ENCODE measurements around the gene ADGRE2.

Gene ADGRE2

DNA sequence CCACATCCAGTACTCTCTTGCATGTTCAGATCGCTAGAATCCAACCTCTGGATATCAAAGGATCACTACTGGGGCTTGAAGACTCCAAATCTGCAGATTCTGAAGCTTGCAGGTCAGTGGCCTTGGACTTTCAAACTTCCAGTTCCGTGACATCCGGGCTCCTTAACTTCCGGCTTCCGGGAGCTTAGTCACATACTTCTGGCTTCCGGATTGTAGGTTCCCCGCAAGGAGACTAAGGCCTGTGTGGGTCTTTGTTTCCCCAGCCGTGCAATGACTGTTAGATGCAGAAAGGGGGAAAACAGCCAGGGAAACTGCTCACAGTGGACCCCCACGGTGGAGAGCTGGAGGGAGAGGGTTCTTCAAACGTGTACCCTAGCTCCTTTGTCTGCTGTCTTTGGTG is 47.2 kb downstream of the ADGRE2 start:
- no peak for DNase-seq

DNA sequence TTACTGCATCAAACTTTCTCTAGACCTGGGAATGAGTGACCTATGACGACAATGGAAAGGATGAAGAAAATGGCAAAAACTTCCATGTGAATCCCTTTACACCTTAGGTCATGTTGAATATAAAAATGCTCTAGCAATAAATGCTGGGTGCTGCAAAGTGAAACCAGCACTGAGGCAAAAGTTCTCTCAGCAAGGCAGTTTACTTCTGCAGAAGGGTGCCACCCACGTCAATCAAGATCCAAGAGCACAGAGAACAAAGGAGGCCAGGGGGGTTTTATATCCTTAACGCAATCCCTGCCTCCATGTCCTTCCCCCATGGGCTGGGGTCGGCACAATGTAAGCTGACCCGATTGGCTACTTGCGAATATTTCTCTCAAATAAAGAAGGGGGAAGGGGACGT is 49.8 kb downstream of the ADGRE2 start:
- DNase-seq: no peak

DNA sequence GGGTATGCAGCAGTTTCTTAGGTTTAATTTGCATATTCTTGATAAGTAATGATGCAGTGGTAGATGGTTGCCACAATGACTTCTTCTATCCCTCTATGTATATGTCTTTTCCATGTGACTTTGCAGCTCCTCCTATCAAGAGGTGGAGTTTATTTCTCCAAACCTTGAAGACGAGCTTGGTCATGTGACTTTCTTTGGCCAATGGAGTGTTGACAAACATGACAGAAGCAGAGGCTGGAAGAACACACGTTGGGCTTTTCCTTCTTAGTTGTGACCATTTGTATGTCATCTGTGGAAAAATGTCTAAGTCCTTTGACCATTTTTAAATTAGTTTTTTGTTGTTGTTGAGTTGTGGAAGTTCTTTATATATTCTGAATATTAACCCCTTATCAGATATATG is 56.2 kb downstream of the ADGRE2 start:
- no peak for DNase-seq

DNA sequence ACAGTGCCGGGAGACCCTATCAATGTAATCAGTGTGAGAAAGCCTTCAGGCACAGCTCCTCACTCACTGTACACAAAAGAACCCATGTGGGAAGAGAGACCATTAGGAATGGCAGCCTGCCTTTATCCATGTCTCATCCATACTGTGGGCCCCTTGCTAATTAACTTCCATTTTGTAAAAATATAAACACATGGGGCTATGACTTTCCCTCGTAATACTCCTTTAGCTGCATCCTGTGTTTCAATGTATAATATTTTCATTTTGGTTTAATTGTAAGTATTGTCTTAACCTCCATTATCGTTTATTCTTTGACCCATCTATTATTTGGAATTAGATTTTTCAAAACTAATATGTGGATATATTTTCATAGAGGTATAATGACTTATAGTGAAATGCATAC is 59.2 kb downstream of the ADGRE2 start:
- DNase-seq: no peak

DNA sequence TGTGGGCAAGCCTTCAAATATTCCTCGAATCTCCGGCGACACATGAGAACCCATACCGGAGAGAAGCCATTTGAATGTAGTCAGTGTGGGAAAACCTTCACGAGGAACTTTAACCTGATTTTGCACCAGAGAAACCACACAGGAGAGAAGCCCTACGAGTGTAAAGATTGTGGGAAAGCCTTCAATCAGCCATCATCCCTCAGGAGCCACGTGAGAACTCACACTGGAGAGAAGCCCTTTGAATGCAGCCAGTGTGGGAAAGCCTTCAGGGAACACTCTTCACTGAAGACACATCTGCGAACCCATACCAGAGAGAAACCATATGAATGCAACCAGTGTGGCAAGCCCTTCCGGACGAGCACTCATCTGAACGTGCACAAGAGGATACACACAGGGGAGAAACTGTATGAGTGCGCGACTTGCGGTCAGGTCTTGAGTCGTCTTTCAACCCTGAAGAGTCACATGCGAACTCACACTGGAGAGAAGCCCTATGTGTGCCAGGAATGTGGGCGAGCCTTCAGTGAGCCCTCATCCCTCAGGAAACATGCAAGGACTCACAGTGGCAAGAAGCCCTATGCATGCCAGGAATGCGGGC is 59.7 kb downstream of the ADGRE2 start:
- DNase-seq: no peak

DNA sequence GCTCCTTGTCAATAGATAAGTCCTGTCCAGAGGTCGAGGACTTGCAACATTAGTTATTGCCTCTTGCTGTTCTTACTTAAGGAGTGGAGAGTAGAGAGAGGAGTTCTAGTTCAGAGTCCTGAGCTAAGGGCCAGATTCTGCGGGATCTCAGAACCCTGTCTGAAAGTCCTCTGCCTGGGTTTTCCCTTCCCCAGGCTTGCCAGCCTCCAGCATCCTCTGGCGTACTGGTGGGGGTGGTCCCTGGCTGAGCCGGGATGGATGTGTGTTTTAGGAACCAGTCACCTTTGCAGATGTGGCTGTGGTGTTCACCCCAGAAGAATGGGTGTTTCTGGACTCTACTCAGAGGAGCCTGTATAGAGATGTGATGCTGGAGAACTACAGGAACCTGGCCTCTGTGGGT is 62.5 kb downstream of the ADGRE2 start:
- DNase-seq: no peak

DNA sequence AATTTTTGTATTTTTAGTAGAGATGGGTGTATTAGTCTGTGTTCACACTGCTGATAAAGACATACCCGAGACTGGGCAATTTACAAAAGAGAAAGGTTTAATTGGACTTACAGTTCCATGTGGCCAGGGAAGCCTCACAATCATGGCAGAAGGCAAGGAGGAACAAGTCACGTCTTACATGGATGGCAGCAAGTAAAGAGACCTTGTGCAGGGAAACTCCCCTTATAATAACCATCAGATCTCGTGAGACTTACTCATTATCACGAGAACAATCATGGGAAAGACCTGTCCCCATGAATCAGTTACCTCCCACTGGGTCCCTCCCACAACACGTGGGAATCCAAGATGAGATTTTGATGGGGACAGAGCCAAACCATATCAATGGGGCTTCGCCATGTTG is 73.9 kb downstream of the ADGRE2 start:
- no peak for DNase-seq

DNA sequence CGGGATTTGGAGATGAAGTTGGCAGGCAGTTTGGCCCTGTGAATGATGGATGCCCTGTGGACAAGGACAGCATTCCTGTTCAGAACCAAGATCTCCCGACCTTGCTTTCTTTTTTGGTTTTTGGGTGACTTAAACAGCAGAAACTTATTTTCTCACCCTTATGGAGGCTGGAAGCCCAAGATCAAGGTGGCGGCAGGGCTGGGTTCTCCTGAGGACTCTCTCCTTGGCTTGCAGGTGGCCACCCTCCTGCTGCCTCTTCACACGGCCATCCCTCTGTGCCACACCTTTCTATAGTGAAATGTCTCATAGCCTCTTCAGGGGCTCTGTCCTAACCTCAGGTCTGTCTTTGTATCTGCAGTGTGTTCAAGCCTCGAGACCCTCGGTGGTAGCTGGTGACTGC is 74.5 kb downstream of the ADGRE2 start:
- no peak for DNase-seq

DNA sequence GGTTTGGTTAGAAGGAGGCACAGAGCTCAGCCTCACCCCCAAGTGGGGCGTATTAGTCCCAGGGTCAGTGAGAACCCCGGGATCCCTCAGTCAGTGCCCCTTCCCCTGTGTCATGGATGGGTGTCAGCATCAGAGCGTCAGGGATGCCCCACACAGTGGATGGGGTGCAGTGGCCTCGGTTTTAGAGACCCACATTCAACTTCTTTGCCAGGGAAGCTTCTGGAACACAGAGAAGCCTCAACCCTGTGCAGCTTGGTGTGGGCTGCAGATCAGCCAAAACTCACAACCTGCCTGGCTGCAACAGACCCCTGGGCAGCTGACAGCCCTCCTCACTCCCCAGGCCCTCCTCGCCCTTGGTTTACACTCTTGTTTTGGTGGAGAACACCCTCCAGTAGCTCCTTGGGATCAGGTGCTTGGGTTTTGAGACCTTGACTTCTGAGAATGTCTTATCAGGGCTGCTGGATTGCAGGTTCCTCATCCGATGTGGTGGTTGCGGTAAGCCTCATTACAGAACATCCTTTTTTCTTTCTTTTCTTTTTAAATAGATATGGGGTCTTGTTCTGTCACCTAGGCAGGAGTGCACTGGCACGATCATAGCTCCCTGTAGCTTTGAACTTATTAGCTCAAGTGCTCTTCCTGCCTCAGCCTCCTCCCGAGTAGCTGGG is 77.5 kb downstream of the ADGRE2 start:
- DNase-seq: no peak

DNA sequence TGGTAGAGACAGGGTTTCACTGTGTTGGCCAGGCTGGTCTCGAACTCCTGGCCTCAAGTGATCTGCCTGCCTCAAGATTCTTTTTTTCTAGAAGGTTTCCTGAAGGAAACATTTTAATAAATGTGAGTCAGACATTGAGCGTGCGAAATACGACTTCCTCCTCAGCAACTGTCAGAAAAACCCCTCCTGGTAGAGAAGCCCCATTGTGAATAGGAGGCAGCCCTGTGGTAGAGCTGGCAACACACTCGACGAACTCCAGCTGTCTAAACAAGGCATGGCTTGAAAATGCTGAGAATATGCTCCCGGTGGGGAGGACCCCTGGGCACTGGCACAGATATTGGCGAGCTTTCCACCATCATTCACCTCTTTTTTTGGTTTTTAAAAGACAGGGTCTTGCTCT is 78.7 kb downstream of the ADGRE2 start:
- no peak for DNase-seq

DNA sequence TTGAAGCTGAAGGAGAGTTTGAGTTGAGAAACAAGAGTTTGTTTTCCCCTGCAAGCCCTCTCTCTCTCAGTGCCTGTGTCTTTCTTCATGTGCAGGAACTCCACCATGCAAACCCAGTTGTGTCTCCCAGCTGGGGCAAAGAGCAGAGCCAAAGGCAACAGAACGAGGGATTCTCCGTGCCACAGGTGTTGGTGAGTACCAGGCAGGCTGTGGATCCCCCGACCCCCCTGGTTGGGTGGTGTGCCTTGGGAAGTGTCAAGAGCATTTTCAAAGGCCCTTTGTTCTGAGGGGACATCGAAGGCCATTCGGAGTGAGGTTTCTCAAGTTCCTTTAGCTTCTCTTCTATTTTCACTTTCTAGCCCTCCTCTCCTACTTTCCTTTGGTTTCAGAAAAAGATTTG is 82.9 kb downstream of the ADGRE2 start:
- DNase-seq: no peak

DNA sequence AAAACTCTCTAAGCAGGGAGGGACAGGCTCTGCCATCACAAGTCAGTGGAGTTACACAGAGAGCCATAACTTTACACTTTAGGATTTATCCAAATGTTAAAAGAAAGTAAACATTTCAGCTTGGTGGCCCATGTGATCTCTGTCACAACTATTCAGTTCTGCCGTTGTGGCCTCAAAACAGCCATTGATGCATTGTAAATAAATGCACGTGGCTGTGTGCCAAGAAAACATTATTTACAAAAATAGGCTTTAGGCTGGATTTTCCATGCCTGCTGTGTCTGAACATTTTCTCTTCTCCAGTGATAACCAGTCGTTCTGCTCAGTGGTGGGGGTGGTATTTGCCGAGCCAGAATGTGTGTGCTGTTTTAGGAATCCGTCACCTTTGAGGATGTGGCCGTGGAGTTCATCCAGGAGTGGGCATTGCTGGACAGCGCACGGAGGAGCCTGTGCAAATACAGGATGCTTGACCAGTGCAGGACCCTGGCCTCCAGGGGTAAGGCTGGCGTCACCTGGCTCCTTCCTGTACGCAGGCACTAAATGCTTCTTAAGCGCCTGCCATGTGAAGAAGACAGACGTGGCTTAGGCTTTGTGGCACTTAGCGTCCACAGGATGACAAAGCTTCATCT is 83.6 kb downstream of the ADGRE2 start:
- DNase-seq: no peak

DNA sequence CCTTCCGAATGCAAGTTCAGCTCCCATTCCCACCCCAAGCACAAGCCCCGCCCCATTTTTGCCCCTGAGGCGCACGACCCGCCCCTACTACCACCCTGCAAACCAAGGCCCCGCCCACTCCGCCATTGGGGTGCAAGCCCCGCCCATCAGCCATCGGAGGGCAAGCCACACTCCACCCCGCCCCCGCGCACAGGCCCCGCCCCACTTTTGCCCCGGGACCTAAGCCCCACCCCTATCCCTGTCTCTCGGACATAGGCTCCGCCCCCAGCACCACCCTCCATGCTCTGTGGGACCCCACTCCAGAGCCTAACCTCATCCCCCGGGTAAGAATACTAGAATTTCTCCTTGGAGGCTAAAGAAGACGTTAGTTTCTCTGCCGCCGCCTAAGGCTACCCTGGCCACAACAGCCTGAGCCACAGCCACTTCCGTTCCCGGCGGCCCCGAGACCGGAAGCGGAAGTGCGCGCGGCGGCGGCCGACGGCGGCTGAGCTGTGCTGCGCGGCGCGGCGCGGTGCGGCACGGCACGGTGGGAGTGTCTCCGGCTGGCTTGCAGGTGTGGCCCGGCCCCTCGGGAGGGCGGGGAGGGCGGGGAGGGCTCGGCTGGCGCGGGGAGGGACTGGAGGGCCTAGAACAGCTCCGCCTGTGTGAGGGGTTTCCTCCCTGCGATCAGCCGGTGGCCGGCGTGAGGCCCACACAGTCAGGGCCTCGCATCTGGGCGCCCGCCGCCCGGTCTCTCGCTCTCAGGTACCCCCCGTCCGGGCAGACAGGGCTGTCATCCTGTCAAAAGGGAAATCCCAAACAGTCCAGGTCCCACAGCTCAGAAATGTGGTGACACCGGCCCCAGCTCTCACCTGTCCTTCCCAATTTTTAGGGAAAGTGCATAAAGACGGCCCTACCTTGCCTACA is 88.5 kb downstream of the ADGRE2 start, which contains the start of gene ZNF333:
Gene ZNF333 (plus strand): TSS at position 451 of the 906 bp plus-strand sequence. CDS start 3,444 bp downstream, outside the sequence.
- peak; percentile 99 for DNase-seq

DNA sequence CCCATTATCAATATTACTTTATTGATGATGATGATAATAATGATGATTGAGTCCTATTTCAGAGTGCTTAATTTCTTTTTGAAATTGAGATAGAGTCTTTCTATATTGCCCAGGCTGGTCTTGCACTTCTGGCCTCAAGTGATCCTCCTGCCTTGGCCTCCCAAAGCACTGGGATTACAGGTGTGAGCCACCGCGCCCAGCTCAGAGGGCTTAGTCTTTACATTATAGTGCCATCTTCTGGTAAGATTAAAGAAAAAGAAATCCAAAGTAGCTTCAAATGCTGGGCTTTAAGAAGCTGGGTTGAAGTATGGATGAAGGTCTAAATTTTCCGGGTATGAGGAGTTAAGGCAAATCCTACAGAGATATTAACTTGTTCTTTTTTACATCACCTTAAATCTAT is 91.9 kb downstream of the ADGRE2 start:
- DNase-seq: peak; percentile 12

DNA sequence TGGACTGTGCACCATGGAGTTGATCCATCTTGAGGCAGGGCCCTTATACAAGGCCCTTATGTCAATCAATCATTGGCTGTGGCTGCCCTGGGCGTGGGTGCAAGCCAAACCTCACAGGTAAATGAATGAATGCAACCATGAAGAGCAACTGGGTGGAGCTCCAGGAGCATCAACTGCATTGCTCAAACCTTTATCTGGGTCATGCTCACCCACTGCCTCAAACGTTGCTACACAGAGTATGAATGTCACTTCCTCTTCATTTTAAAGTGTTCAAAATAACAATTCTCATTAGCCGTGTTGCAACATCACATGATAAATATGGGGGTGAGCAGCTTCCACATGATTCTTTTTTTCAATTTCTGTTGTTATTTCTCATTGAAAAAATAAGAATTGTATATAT is 94.9 kb downstream of the ADGRE2 start:
- DNase-seq: no peak

Measured in stimulated activated CD4-positive, alpha-beta T cell treated with anti-CD3 and anti-CD28 coated beads, Interleukin-4, amount 100 ng/mL, for 1 hour (primary cell).